ENCODE data around the gene RHOBTB3.

- TF ChIP-seq POLR2A (IDR thresholded peaks at IDR 0.05; ENCODE audit: low read depth, low read length) (no peak), TAF1 (IDR thresholded peaks at IDR 0.05; ENCODE audit: borderline replicate concordance, low read depth, low read length) (no peak)
Measured at GRCh38 chr5:95754545-95754944, 23.4 kb downstream of the RHOBTB3 start.
